Stomach (tissue), 4 donors: ENCODE results near the gene KIF1A.

Experiments
- CTCF ChIP-seq, 7 experiments: fragments of 450-650 bp in 4 of 7; fragments of 200-600 bp in 3 of 7; sonication (generic) in 3 of 7; IDR thresholded peaks; one replicate each; pipeline ENCODE4 v1.5.1; 2016 to 2019; ENCODE audit warnings: antibody characterized with exemption in 7 of 7, control low read depth in 2 of 7, mild to moderate bottlenecking in 1 of 7
- EP300 ChIP-seq: sonication (generic); formaldehyde crosslinking; IDR thresholded peaks from one replicate; pipeline ENCODE4 v1.6.1; 2017; ENCODE audit warnings: antibody characterized with exemption
- POLR2A ChIP-seq, 4 donors: fragments of 450-650 bp; IDR thresholded peaks; one replicate each; pipeline ENCODE4 v1.6.1; 2016; ENCODE audit warnings: antibody characterized with exemption in 4 of 4, control low read depth in 2 of 4, mild to moderate bottlenecking in 1 of 4, moderate library complexity in 1 of 4
- POLR2AphosphoS5 ChIP-seq, 3 donors: sonication (generic); formaldehyde crosslinking; IDR thresholded peaks; one replicate each; pipeline ENCODE4 v1.6.1; 2016; ENCODE audit warnings: antibody characterized with exemption in 3 of 3

- TF ChIP-seq CTCF (IDR thresholded peaks at IDR 0.05) (no peak), POLR2A (IDR thresholded peaks at IDR 0.05) (no peak), EP300 (no peak), POLR2AphosphoS5 (IDR thresholded peaks at IDR 0.05) (no peak)
Observed at GRCh38 chr2:240750409-240750808, 69.6 kb downstream of the KIF1A start.
